Endothelial cell of umbilical vein (primary cell): ENCODE data around the gene CTDSPL. TPM values are rescaled to one million over a fixed set of nuclear protein-coding genes. Genes with fewer than 3 reads are reported as not detected.

Experiments
- BruUV-seq: library from RNA; stranded (reverse); fragments of 400-500 nt; replicated peaks from 2 replicates; lab custom pipeline; 2021; lab: Mats Ljungman, UMichigan
- CTCF ChIA-PET: fragments of 300-600, 350-600 bp; sonication (Branson Sonifier 250); formaldehyde crosslinking; loops from one replicate; lab custom pipeline; 2021; ENCODE audit warnings: antibody characterized with exemption, inconsistent platforms; lab: Charles Lee
- POLR2A ChIA-PET: fragments of 300-600, 350-600 bp; sonication (Branson Sonifier 250); formaldehyde crosslinking; loops from one replicate; lab custom pipeline; 2021; ENCODE audit warnings: antibody characterized with exemption, inconsistent platforms; lab: Charles Lee
- DNase-seq: peaks from one replicate; pipeline ENCODE4 v3.0.0-alpha.2; 2011; ENCODE audit warnings: low read depth, low spot score
- FAIRE-seq: peaks from 2 replicates; lab custom pipeline; 2011; peaks lifted over from hg19 to GRCh38; lab: Jason Lieb, UNC
- H2AFZ ChIP-seq: 2 replicates; pipeline ENCODE4 v1.6.0; 2012; ENCODE audit warnings: low read depth, low read length, control low read depth, inconsistent platforms
- H3K27ac ChIP-seq: 2 replicates; pipeline ENCODE4 v1.5.1; 2011; ENCODE audit warnings: low read depth, mild to moderate bottlenecking, control low read depth, low read length, moderate library complexity; ENCODE audit not compliant: insufficient read depth
- H3K27me3 ChIP-seq, 2 experiments: 2 replicates each; pipeline versions ENCODE4 v1.6.0 to v1.6.1; 2011; ENCODE audit warnings: low read length in 2 of 2, mixed read lengths in 1 of 2; ENCODE audit not compliant: control insufficient read depth in 2 of 2, insufficient read depth in 2 of 2
- H3K36me3 ChIP-seq, 2 experiments: 2 replicates in 1 of 2; 3 replicates in 1 of 2; pipeline ENCODE4 v1.5.1; 2011; ENCODE audit warnings: low read length in 2 of 2, mild to moderate bottlenecking in 1 of 2, moderate library complexity in 1 of 2; ENCODE audit not compliant: control insufficient read depth in 2 of 2, insufficient read depth in 2 of 2; ENCODE audit errors: extremely low read depth in 1 of 2
- H3K4me1 ChIP-seq: 3 replicates; pipeline ENCODE4 v1.5.1; 2011; ENCODE audit warnings: mild to moderate bottlenecking, low read length; ENCODE audit not compliant: control insufficient read depth, insufficient read depth; ENCODE audit errors: extremely low read depth
- H3K4me2 ChIP-seq: 2 replicates; pipeline ENCODE4 v1.6.1; 2011; ENCODE audit warnings: low read length, control low read depth, mixed read lengths; ENCODE audit not compliant: insufficient read depth
- H3K4me3 ChIP-seq, 3 experiments: fragments of 200-600 bp in 1 of 3; sonication (generic), shearing (Covaris generic) in 1 of 3; replicated peaks in 1 of 3; 2 replicates each; pipeline ENCODE4 v1.5.1; 2011 to 2016; ENCODE audit warnings: control low read depth in 3 of 3, low read length in 3 of 3, mild to moderate bottlenecking in 2 of 3, inconsistent platforms in 1 of 3, low read depth in 1 of 3, moderate library complexity in 1 of 3; ENCODE audit not compliant: insufficient read depth in 1 of 3
- H3K79me2 ChIP-seq: 2 replicates; pipeline ENCODE4 v1.6.0; 2012; ENCODE audit warnings: low read length, inconsistent platforms; ENCODE audit not compliant: control insufficient read depth, insufficient read depth
- H3K9ac ChIP-seq: replicated peaks from 2 replicates; pipeline ENCODE3; 2011; ENCODE audit warnings: low read length, control low read depth; ENCODE audit not compliant: insufficient read depth; ENCODE audit errors: extremely low read depth
- H3K9me1 ChIP-seq: replicated peaks from 3 replicates; pipeline ENCODE4 v1.6.0; 2011; ENCODE audit warnings: mild to moderate bottlenecking, low read length; ENCODE audit not compliant: control insufficient read depth, insufficient read depth; ENCODE audit errors: extremely low read depth
- H3K9me3 ChIP-seq: replicated peaks from 2 replicates; pipeline ENCODE4 v1.5.1; 2012; ENCODE audit warnings: low read length, inconsistent platforms; ENCODE audit not compliant: control insufficient read depth, insufficient read depth
- H4K20me1 ChIP-seq: replicated peaks from 2 replicates; pipeline ENCODE3; 2011; ENCODE audit warnings: mild to moderate bottlenecking, low read length; ENCODE audit not compliant: control insufficient read depth, insufficient read depth; ENCODE audit errors: extremely low read depth
- CTCF ChIP-seq, 2 donors: IDR thresholded peaks; 1 replicate in 1 of 2; 2 replicates in 1 of 2; pipeline ENCODE4 v1.5.1; 2011; ENCODE audit warnings: low read length in 2 of 2, mild to moderate bottlenecking in 2 of 2, moderate library complexity in 2 of 2, control low read depth in 1 of 2, inconsistent platforms in 1 of 2, low read depth in 1 of 2; ENCODE audit not compliant: insufficient read depth in 1 of 2; ENCODE audit errors: extremely low read depth in 1 of 2
- EZH2 ChIP-seq: IDR thresholded peaks from 2 replicates; pipeline ENCODE4 v1.6.1; 2012; ENCODE audit warnings: borderline replicate concordance, low read depth, mild to moderate bottlenecking, moderate library complexity, low read length, inconsistent platforms; ENCODE audit not compliant: severe bottlenecking
- FOS ChIP-seq: IDR thresholded peaks from 2 replicates; pipeline ENCODE4 v1.6.1; 2011; ENCODE audit warnings: mild to moderate bottlenecking, low read length, moderate library complexity, borderline replicate concordance; ENCODE audit not compliant: insufficient read depth
- GATA2 ChIP-seq: IDR thresholded peaks from 2 replicates; pipeline ENCODE4 v1.7.0; 2011; ENCODE audit warnings: low read depth, mild to moderate bottlenecking, moderate library complexity, mixed read lengths, low read length; ENCODE audit not compliant: insufficient read length, insufficient read depth
- JUN ChIP-seq: IDR thresholded peaks from 2 replicates; pipeline ENCODE4 v1.6.1; 2011; ENCODE audit warnings: borderline replicate concordance, low read depth; ENCODE audit not compliant: insufficient read length, insufficient read depth
- MAX ChIP-seq: IDR thresholded peaks from 2 replicates; pipeline ENCODE4 v1.6.1; 2011; ENCODE audit not compliant: insufficient read depth, insufficient read length
- MYC ChIP-seq: IDR thresholded peaks from one replicate; pipeline ENCODE4 v1.6.1; 2011; ENCODE audit warnings: mild to moderate bottlenecking, low read depth, low read length
- POLR2A ChIP-seq: IDR thresholded peaks from 2 replicates; pipeline ENCODE4 v1.6.1; 2012; ENCODE audit warnings: low read depth, mild to moderate bottlenecking, control low read depth, low read length
- POLR2AphosphoS5 ChIP-seq: IDR thresholded peaks from 2 replicates; pipeline ENCODE4 v1.6.1; 2012; ENCODE audit warnings: low read depth, mild to moderate bottlenecking, control low read depth, low read length, moderate library complexity; ENCODE audit not compliant: insufficient read depth
- dilution Hi-C: fragments of 300-500 bp; cut with MboI; formaldehyde crosslinking; loops from one replicate; pipeline ENCODE4 v1.15.0; 2019; ENCODE audit warnings: low sequenced_read_pairs; ENCODE audit not compliant: extremely low pct_ligation_motif_present
- intact Hi-C: fragments of 100-400 bp; cut with micrococcal nuclease; formaldehyde crosslinking; loops from one replicate; pipeline ENCODE4 v1.10.0; 2022
- polyA plus RNA-seq, 4 experiments: library from polyadenylated mRNA; depleted of rRNA in 3 of 4; stranded (reverse) in 3 of 4; unstranded in 1 of 4; fragments of >200 nt; gene quantifications; 2 replicates each; pipeline versions ENCODE4 v1.2.1 to v1.2.3, GENCODE V29; 2011 to 2012; ENCODE audit warnings: missing spikeins in 1 of 4
- total RNA-seq: library from RNA; stranded (reverse); gene quantifications from 2 replicates; pipeline ENCODE4 v1.2.3, GENCODE V29; 2021

The CTDSPL gene
- total and polyA plus RNA-seq, 2 donors (not counting 3 experiments of a cell fraction or from before 2014, with no cell fraction given), result 30.1 to 43.2 TPM

- H3K36me3 ChIP-seq, result no peaks in the 10 kb centered on the region
- FAIRE-seq (no peak), DNase-seq (no peak)
- ChIA-PET POLR2A (no interaction called here), CTCF (interaction anchor here (0.6 to 1.6 kb wide), 22 partner anchors 12 to 655 kb away, joined by 3 to 68 read pairs (median 4); partner anchors contain the start of genes ACAA1 and PLCD1)
- H3K79me2 ChIP-seq, result no peaks in the 10 kb centered on the region
- no peak for TF ChIP-seq CTCF (IDR thresholded peaks at IDR 0.05; ENCODE audit: extremely low read depth in 1 of 2, insufficient read depth in 1 of 2, low read depth in 1 of 2, low read length in 2 of 2)
- no peak for TF ChIP-seq EZH2
- no peak for TF ChIP-seq MYC
- TF ChIP-seq JUN, result no peak
- no peak for TF ChIP-seq POLR2A
- no peak for TF ChIP-seq MAX
- no peak for TF ChIP-seq GATA2
- no peak for TF ChIP-seq POLR2AphosphoS5
- TF ChIP-seq FOS, result no peak
- peaks cover 15% of the 10 kb centered on the region for H3K4me1 ChIP-seq
- no peaks in the 10 kb centered on the region for H3K9me3 ChIP-seq
- H4K20me1 ChIP-seq, result no peaks in the 10 kb centered on the region
- H2AFZ ChIP-seq, result no peak overlapping the region
- intact Hi-C loops (no loop called here), dilution Hi-C loops (no loop called here)
- no peak overlapping the region for H3K9ac ChIP-seq
- no TSS peak for BruUV-seq
- H3K9me1 ChIP-seq, result no peaks in the 10 kb centered on the region
- no peaks in the 10 kb centered on the region for H3K27me3 ChIP-seq
- no peak overlapping the region for H3K27ac ChIP-seq
- no peak overlapping the region for H3K4me2 ChIP-seq
- no peak overlapping the region for H3K4me3 ChIP-seq
Observed at GRCh38 chr3:37995652-37996641, 134.3 kb downstream of the CTDSPL start.
